Peyer's patch (tissue), 4 donors: Measurements from ENCODE around the gene SLC6A16. TPM values are rescaled to one million over a fixed set of nuclear protein-coding genes. Genes with fewer than 3 reads are reported as not detected.
"Not testable (repeated sequence)": the region's sequence is repeated elsewhere in the genome, so short reads cannot be mapped to it uniquely, and the experiment has no call there.

Experiments used
- DNase-seq, 3 donors: peaks; one replicate each; pipeline ENCODE4 v3.0.0-alpha.2; 2017 to 2019
- H3K27ac ChIP-seq, 4 donors: fragments of 200-600 bp; sonication (generic); one replicate each; pipeline ENCODE4 v1.5.1; 2016 to 2019
- H3K27me3 ChIP-seq, 2 donors: fragments of 200-600 bp; sonication (generic); one replicate each; pipeline ENCODE4 v1.5.1; 2019
- H3K36me3 ChIP-seq, 3 donors: fragments of 200-600 bp; sonication (generic); one replicate each; pipeline ENCODE4 v1.5.1; 2016 to 2019
- H3K4me1 ChIP-seq, 4 donors: fragments of 200-600 bp; sonication (generic); one replicate each; pipeline ENCODE4 v1.5.1; 2016 to 2019
- H3K4me3 ChIP-seq, 4 donors: fragments of 200-600 bp; sonication (generic); 1 replicate in 3 of 4; 2 replicates in 1 of 4; pipeline ENCODE4 v1.5.1; 2016 to 2019; ENCODE audit warnings: mild to moderate bottlenecking in 1 of 4
- H3K9me3 ChIP-seq, 4 donors: fragments of 200-600 bp; sonication (generic); one replicate each; pipeline ENCODE4 v1.5.1; 2016 to 2019; ENCODE audit warnings: mild to moderate bottlenecking in 1 of 4
- POLR2A ChIP-seq, 2 donors: fragments of 450-650 bp; IDR thresholded peaks; one replicate each; pipeline ENCODE4 v1.5.1; 2017; ENCODE audit warnings: antibody characterized with exemption in 2 of 2, mild to moderate bottlenecking in 2 of 2, moderate library complexity in 2 of 2
- total RNA-seq, 4 donors: library from RNA; depleted of rRNA; stranded (reverse); fragments of >200 nt; gene quantifications; one replicate each; pipeline ENCODE4 v1.1.0, GENCODE V29; 2016
- TF ChIP-seq, protein P1 (sequence below), 6 experiments: fragments of 450-650 bp in 4 of 6; fragments of 200-600 bp in 2 of 6; sonication (generic) in 1 of 6; IDR thresholded peaks; one replicate each; pipeline ENCODE4 v1.5.1; 2017 to 2019; ENCODE audit warnings: antibody characterized with exemption in 6 of 6, mild to moderate bottlenecking in 3 of 6, moderate library complexity in 1 of 6

Gene SLC6A16
- total RNA-seq, 4 donors from 2014 or later, result 0.27 to 5.8 TPM; not detected in 2

DNA sequence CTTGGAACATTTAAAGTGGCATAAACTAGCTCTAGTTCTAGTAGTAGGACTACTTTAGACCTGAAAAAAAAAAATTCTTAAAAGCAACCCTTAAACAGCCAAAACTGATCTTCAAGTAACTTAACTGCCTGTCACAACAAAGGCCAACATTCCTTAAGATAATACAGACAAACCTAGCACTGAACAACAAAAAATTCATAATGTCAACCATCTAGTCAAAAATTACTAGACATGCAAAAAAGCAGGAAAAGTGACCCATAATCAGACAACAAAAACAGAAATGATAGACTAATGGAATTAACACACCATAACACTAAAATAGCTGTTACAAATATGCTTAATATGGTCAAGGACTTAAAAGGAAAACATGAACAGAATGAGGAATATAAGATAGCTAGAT, 6.7 kb downstream of the SLC6A16 start:
- H3K27ac ChIP-seq, result no peak overlapping the region
- no peak for DNase-seq
- H3K9me3 ChIP-seq, result no peaks in the 10 kb centered on the region
- H3K36me3 ChIP-seq, result no peaks in the 10 kb centered on the region
- TF ChIP-seq POLR2A (IDR thresholded peaks at IDR 0.05), result no peak
- TF ChIP-seq, protein P1, sequence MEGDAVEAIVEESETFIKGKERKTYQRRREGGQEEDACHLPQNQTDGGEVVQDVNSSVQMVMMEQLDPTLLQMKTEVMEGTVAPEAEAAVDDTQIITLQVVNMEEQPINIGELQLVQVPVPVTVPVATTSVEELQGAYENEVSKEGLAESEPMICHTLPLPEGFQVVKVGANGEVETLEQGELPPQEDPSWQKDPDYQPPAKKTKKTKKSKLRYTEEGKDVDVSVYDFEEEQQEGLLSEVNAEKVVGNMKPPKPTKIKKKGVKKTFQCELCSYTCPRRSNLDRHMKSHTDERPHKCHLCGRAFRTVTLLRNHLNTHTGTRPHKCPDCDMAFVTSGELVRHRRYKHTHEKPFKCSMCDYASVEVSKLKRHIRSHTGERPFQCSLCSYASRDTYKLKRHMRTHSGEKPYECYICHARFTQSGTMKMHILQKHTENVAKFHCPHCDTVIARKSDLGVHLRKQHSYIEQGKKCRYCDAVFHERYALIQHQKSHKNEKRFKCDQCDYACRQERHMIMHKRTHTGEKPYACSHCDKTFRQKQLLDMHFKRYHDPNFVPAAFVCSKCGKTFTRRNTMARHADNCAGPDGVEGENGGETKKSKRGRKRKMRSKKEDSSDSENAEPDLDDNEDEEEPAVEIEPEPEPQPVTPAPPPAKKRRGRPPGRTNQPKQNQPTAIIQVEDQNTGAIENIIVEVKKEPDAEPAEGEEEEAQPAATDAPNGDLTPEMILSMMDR (IDR thresholded peaks at IDR 0.05), result no peak
- H3K27me3 ChIP-seq, result no peaks in the 10 kb centered on the region
- no peaks in the 10 kb centered on the region for H3K4me1 ChIP-seq
- no peak overlapping the region for H3K4me3 ChIP-seq

DNA sequence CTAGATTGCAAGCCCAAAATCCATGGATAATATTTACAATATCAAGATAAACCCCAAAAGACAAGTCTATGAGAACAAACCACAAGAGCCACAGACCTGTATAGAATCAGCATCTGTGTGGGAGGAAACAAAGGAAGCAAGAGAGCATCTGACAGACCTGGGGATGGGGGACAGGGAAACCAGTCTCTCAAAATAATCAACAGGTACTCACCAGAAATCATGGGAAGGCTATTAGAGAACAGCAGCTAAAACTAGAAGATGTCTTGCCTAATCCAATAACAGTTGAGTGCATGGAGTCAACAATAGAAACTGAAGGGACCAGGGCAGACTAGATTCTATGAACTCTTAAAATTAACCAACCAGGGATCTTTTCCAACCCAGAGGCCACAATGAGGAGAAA, 8.7 kb downstream of the SLC6A16 start:
- H3K27me3 ChIP-seq, result no peaks in the 10 kb centered on the region
- no peaks in the 10 kb centered on the region for H3K4me1 ChIP-seq
- H3K27ac ChIP-seq, result no peak overlapping the region
- H3K36me3 ChIP-seq, result no peaks in the 10 kb centered on the region
- H3K9me3 ChIP-seq, result no peaks in the 10 kb centered on the region
- H3K4me3 ChIP-seq, result no peak overlapping the region
- no peak for DNase-seq
- no peak for TF ChIP-seq POLR2A (IDR thresholded peaks at IDR 0.05)
- TF ChIP-seq, protein P1 (IDR thresholded peaks at IDR 0.05), result no peak

DNA sequence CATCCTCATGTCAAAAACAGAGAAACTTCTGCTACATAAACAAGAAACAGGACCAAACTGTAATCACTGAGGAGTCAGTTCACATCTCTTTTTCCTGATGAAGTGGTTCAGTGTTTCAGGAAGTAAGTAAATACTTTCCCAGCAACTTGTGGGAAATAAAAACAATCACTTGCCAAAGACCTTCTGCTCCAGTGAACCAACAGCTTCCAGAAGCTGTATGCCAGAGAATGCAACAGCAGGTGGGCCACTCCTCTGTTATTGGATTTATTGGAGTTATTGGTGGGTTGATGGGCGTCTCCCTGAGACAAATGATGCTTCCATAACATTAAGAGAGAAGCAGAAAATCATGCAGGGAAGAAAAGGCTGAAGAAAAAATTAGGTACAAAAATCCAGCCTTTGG, 9.9 kb downstream of the SLC6A16 start:
- Histone ChIP-seq H3K4me1 (no peaks in the 10 kb centered on the region), H3K36me3 (no peaks in the 10 kb centered on the region), H3K4me3 (no peak overlapping the region), H3K9me3 (no peaks in the 10 kb centered on the region), H3K27me3 (no peaks in the 10 kb centered on the region), H3K27ac (no peak overlapping the region)
- TF ChIP-seq, protein P1 (IDR thresholded peaks at IDR 0.05), result no peak
- TF ChIP-seq POLR2A (IDR thresholded peaks at IDR 0.05), result no peak
- DNase-seq, result no peak

DNA sequence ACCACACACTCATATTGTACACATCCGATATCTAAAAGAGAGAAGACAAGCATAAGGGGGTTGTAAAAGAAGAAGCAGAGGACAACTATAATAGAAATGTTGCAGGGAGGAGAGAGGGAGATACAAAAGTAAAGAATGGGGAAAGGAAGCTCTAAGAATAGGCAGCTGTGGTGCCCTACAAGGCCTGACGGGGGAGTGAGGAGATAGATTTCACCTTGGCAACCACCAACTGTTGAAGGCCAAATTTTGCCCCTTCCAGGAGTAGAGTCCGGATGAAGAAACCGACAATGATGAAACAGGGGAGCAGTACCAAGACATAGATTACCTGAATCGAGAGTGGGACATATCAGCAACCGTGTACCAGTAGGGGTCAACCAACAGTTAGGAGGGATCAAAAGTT, 15.9 kb downstream of the SLC6A16 start:
- no peak for DNase-seq
- H3K27me3 ChIP-seq, result no peaks in the 10 kb centered on the region

DNA sequence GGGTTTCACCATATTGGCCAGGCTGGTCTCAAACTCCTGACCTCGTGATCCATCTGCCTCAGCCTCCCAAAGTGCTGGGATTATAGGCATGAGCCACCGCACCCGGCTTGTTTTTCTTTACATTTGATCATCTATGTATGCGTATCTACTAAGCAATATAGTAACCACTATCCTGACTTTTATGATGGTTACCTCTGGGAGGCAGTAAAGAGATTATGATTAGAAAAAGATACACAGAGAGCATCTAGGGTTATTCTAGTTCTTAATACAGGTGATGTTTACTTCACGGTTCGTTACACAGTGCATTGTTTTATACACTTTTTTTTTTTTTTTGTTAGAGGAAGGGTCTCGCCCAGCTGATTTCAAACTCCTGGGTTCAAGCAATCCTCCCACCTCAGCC, 18.3 kb downstream of the SLC6A16 start:
- H3K4me3 ChIP-seq, H3K9me3 ChIP-seq, H3K36me3 ChIP-seq, H3K27me3 ChIP-seq, H3K27ac ChIP-seq, H3K4me1 ChIP-seq, DNase-seq: not testable (repeated sequence)

More for the DNA sequence above, 15.9 kb downstream of the SLC6A16 start:
- no peaks in the 10 kb centered on the region for H3K9me3 ChIP-seq
- no peaks in the 10 kb centered on the region for H3K4me1 ChIP-seq
- no peak overlapping the region for H3K4me3 ChIP-seq
- H3K27ac ChIP-seq, result no peak overlapping the region
- TF ChIP-seq, protein P1 (IDR thresholded peaks at IDR 0.05), result no peak
- no peak for TF ChIP-seq POLR2A (IDR thresholded peaks at IDR 0.05)
- H3K36me3 ChIP-seq, result no peaks in the 10 kb centered on the region

DNA sequence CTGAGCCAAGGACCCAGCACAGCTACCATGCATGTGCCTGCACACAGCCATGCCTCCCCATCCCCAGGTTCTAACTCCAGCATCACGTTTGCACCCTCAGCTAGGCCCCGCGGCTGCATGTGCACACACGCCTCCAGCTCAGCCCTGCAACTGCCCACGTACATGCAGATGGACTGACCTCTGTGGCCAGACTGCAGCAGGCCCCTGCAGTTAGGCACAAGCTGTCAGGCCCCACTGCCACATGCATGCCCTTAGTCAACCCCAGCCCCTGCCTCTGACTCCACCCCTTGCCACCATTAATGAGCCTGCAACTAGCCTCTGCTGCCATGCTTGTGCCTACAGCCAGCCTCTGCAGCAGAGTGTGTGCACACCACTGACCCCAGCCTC, 23.1 kb downstream of the SLC6A16 start:
- Histone ChIP-seq H3K9me3 (peaks cover 0 to 2% (median 0%) of the 10 kb centered on the region in 4 donors), H3K36me3 (no peaks in the 10 kb centered on the region), H3K27ac (no peak overlapping the region), H3K27me3 (no peaks in the 10 kb centered on the region), H3K4me1 (peaks cover 0 to 8% (median 0%) of the 10 kb centered on the region in 4 donors), H3K4me3 (no peak overlapping the region)
- TF ChIP-seq POLR2A (IDR thresholded peaks at IDR 0.05), result no peak
- TF ChIP-seq, protein P1 (IDR thresholded peaks at IDR 0.05), result no peak
- no peak for DNase-seq
